Measurements from ENCODE around the gene ZNF362. TPM values are rescaled to one million over a fixed set of nuclear protein-coding genes. Genes with fewer than 3 reads are reported as not detected.

The ZNF362 gene
- total RNA-seq (ENCODE audit: low replicate concordance) = 10.9 and 27.9 TPM in 2 replicates

- Histone ChIP-seq H3K4me1 (peaks cover 22% of the 10 kb centered on the region), H2AFZ (replicated peaks) (peak within 1 kb of the TSS; percentile 88), H3K27me3 (no peaks in the 10 kb centered on the region), H3K4me3 (peak within 1 kb of the TSS; percentile 93), H3K4me2 (peak within 1 kb of the TSS; percentile 86), H3K36me3 (no peaks in the 10 kb centered on the region), H3K9ac (peak within 1 kb of the TSS; percentile 55), H3K79me2 (ENCODE audit: low read depth) (peaks cover 50% of the 10 kb centered on the region), H3K9me3 (ENCODE audit: low read depth) (no peaks in the 10 kb centered on the region), H3F3A (ENCODE audit: low read depth) (peaks cover 16% of the 10 kb centered on the region), H3K27ac (no peak within 1 kb of the TSS), H4K20me1 (ENCODE audit: low read depth) (peaks cover 40% of the 10 kb centered on the region)
- Mint-ChIP-seq H3K36me3 (peaks cover 8% of the 10 kb centered on the region), H3K27ac (peak within 1 kb of the TSS; percentile 100), H3K27me3 (ENCODE audit: insufficient read depth, low read depth) (peaks cover 4% of the 10 kb centered on the region), H3K4me3 (peak within 1 kb of the TSS; percentile 100), H3K9me3 (peaks cover 4% of the 10 kb centered on the region), H3K4me1 (peaks cover 38% of the 10 kb centered on the region)
- no peak for TF ChIP-seq CTCF (IDR thresholded peaks at IDR 0.05)
- TF ChIP-seq EZH2 (IDR thresholded peaks at IDR 0.05) = no peak
- no peak for TF ChIP-seq EZH2phosphoT487 (IDR thresholded peaks at IDR 0.05)
- DNase-seq (ENCODE audit: low spot score) = peak; percentile 86
Measured at GRCh38 chr1:33256471-33257206, at the start of gene ZNF362. ZNF362 (plus strand) TSS chr1:33256492; CDS start chr1:33270575, 14,083 bp downstream.

- Histone ChIP-seq H3K27me3 (no peaks in the 10 kb centered on the region), H3K27ac (no peak overlapping the region), H3F3A (ENCODE audit: low read depth) (no peaks in the 10 kb centered on the region), H3K36me3 (no peaks in the 10 kb centered on the region), H3K9me3 (ENCODE audit: low read depth) (no peaks in the 10 kb centered on the region), H3K9ac (no peak overlapping the region), H3K79me2 (ENCODE audit: low read depth) (no peaks in the 10 kb centered on the region), H3K4me3 (no peak overlapping the region), H2AFZ (replicated peaks) (no peak overlapping the region), H3K4me1 (no peaks in the 10 kb centered on the region), H3K4me2 (no peak overlapping the region), H4K20me1 (ENCODE audit: low read depth) (no peaks in the 10 kb centered on the region)
- no peak for DNase-seq (ENCODE audit: low spot score)
- H3K4me1 Mint-ChIP-seq = peaks cover 6% of the 10 kb centered on the region
- H3K4me3 Mint-ChIP-seq = no peak overlapping the region
- TF ChIP-seq EZH2phosphoT487 (IDR thresholded peaks at IDR 0.05) (no peak), CTCF (IDR thresholded peaks at IDR 0.05) (no peak), EZH2 (IDR thresholded peaks at IDR 0.05) (no peak)
- no peaks in the 10 kb centered on the region for H3K36me3 Mint-ChIP-seq
- peaks cover 6% of the 10 kb centered on the region for H3K27me3 Mint-ChIP-seq (ENCODE audit: insufficient read depth, low read depth)
- H3K9me3 Mint-ChIP-seq = peaks cover 2% of the 10 kb centered on the region
- no peak overlapping the region for H3K27ac Mint-ChIP-seq
Measured at GRCh38 chr1:33211972-33212371, 44.3 kb upstream of the ZNF362 start.

GRCh38 chr1:33219886-33220661 lies 36.2 kb upstream of the ZNF362 start:
- no peak overlapping the region for H3K27ac Mint-ChIP-seq
- no peak overlapping the region for H3K4me3 Mint-ChIP-seq
- Histone ChIP-seq H3F3A (ENCODE audit: low read depth) (no peaks in the 10 kb centered on the region), H3K9ac (no peak overlapping the region), H3K4me2 (no peak overlapping the region), H3K36me3 (no peaks in the 10 kb centered on the region), H3K4me3 (no peak overlapping the region), H3K9me3 (ENCODE audit: low read depth) (no peaks in the 10 kb centered on the region), H3K27me3 (no peaks in the 10 kb centered on the region), H2AFZ (replicated peaks) (peak overlapping the region; percentile 76), H4K20me1 (ENCODE audit: low read depth) (no peaks in the 10 kb centered on the region), H3K4me1 (no peaks in the 10 kb centered on the region), H3K79me2 (ENCODE audit: low read depth) (no peaks in the 10 kb centered on the region), H3K27ac (no peak overlapping the region)
- peaks cover 14% of the 10 kb centered on the region for H3K4me1 Mint-ChIP-seq
- DNase-seq (ENCODE audit: low spot score) = no peak
- H3K27me3 Mint-ChIP-seq (ENCODE audit: insufficient read depth, low read depth) = peaks cover 19% of the 10 kb centered on the region
- H3K36me3 Mint-ChIP-seq = no peaks in the 10 kb centered on the region
- TF ChIP-seq EZH2 (IDR thresholded peaks at IDR 0.05) = no peak
- no peak for TF ChIP-seq CTCF (IDR thresholded peaks at IDR 0.05)
- TF ChIP-seq EZH2phosphoT487 (IDR thresholded peaks at IDR 0.05) = no peak
- H3K9me3 Mint-ChIP-seq = peaks cover 17% of the 10 kb centered on the region

All from neural progenitor cell (in vitro differentiated cells).